ENCODE results near the gene RTL5.

DNA sequence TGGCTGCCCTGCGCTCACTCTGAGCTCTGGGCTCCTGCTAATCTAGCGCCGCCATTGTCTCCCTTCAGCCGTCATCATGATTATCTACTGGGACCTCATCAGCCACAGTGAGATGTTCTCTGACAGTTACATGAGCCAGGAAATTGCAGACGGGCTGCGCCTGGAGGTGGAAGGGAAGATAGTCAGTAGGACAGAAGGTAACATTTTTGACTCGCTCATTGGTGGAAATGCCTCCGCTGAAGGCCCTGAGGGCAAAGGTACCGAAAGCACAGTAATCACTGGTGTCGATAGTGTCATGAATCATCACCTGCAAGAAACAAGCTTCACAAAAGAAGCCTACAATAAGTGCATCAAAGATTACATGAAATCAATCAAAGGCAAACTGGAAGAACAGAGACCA is 28.1 kb upstream of the RTL5 start:
- TF ChIP-seq, protein P1, sequence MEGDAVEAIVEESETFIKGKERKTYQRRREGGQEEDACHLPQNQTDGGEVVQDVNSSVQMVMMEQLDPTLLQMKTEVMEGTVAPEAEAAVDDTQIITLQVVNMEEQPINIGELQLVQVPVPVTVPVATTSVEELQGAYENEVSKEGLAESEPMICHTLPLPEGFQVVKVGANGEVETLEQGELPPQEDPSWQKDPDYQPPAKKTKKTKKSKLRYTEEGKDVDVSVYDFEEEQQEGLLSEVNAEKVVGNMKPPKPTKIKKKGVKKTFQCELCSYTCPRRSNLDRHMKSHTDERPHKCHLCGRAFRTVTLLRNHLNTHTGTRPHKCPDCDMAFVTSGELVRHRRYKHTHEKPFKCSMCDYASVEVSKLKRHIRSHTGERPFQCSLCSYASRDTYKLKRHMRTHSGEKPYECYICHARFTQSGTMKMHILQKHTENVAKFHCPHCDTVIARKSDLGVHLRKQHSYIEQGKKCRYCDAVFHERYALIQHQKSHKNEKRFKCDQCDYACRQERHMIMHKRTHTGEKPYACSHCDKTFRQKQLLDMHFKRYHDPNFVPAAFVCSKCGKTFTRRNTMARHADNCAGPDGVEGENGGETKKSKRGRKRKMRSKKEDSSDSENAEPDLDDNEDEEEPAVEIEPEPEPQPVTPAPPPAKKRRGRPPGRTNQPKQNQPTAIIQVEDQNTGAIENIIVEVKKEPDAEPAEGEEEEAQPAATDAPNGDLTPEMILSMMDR (IDR thresholded peaks at IDR 0.05) = no peak
- no peak for TF ChIP-seq POLR2A (IDR thresholded peaks at IDR 0.05)

Data from thyroid gland (tissue), 4 donors.